Activated naive CD8-positive, alpha-beta T cell treated with anti-CD3 and anti-CD28 coated beads, Interleukin-2, amount 50 U/mL, for 16 hours (primary cell): ENCODE data around the gene BUB1.
"Not testable (repeated sequence)": the region's sequence is repeated elsewhere in the genome, so short reads cannot be mapped to it uniquely, and the experiment has no call there.

ENCODE experiments used
- DNase-seq: peaks from one replicate; pipeline ENCODE4 v3.0.0-alpha.2; 2020; ENCODE audit warnings: low read depth, low spot score

Gene BUB1

DNA sequence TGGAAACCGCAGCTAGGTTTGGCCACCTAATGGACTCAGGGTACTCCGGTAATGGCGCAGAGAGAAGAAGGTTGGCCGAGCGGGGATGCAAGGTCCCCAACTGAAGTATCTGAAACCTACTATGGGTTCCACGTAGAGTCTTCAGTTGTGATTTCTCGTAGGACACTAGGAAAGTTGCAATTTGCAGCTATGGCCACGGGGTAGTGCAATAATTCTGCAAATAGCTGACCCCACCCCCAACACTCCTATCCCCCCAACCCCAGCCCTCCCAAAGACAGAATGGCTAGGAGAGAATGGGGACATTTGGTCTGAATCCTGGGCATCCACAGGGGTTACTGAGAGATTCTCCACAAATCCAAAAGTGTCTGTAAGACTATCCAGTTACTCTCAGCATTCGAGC is 75.7 kb downstream of the BUB1 start:
- DNase-seq = not testable (repeated sequence)

DNA sequence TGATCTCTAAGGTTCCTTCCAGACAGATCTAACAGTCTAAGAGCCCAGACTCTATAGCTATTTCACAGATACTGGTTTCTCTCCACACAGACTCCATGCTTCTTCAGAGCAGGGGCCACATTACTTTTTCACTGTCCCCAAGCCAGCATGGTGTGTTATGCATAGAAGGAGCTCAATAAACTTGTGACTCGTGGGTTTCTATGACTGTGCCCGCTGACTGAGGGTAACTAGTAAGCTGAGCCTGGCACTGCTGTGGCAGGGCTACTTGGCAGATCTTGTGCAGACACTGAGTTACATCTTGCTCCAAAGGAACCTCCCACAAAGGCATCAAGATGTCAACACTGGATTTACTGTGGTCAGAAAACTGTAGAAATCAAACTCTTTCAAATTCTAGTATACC is 85.9 kb downstream of the BUB1 start:
- DNase-seq = not testable (repeated sequence)

GRCh38 chr2:110589677-110590330 is 88.1 kb downstream of the BUB1 start:
- not testable (repeated sequence) for DNase-seq

GRCh38 chr2:110588520-110588919 is 89.3 kb downstream of the BUB1 start:
- DNase-seq = not testable (repeated sequence)
